SK-N-SH (cell line): Measurements from ENCODE around the gene ASTN2. TPM values are rescaled to one million over a fixed set of nuclear protein-coding genes. Genes with fewer than 3 reads are reported as not detected.

ENCODE experiments used
- CTCF ChIA-PET: fragments of 300-600, 350-600 bp; formaldehyde crosslinking; extraction: SDS; loops from one replicate; lab custom pipeline; 2021; lab: Yijun Ruan, JAX
- POLR2A ChIA-PET: fragments of 350-600 bp; sonication (Branson Sonifier 250); formaldehyde crosslinking; extraction: SDS; loops from one replicate; lab custom pipeline; 2020; ENCODE audit warnings: antibody characterized with exemption, inconsistent platforms; lab: Yijun Ruan, JAX
- DNase-seq: peaks from one replicate; pipeline ENCODE4 v3.0.0; 2012
- H2AFZ ChIP-seq: fragments of 200-600 bp; sonication (generic); 2 replicates; pipeline ENCODE4 v1.8.1; 2016; ENCODE audit warnings: antibody characterized with exemption, mild to moderate bottlenecking, low read depth
- H3F3A ChIP-seq: fragments of 200-600 bp; sonication (generic); replicated peaks from 2 replicates; pipeline ENCODE3; 2016; ENCODE audit warnings: antibody characterized with exemption, mild to moderate bottlenecking; ENCODE audit not compliant: insufficient read depth
- H3K27ac ChIP-seq, 2 experiments: fragments of 200-500 bp in 1 of 2; fragments of 200-600 bp in 1 of 2; sonication (Bioruptor generic) in 1 of 2; sonication (generic), shearing (Covaris generic) in 1 of 2; 2 replicates each; pipeline versions ENCODE4 v1.5.1 to v1.6.1; 2014 to 2016; ENCODE audit warnings: low read depth in 2 of 2, inconsistent platforms in 1 of 2, low read length in 1 of 2, mild to moderate bottlenecking in 1 of 2, mixed read lengths in 1 of 2
- H3K27me3 ChIP-seq: fragments of 200-600 bp; sonication (generic), shearing (Covaris generic); 2 replicates; pipeline ENCODE4 v1.6.1; 2016; ENCODE audit warnings: mixed run types; ENCODE audit not compliant: insufficient read depth
- H3K36me3 ChIP-seq, 2 experiments: fragments of 200-500 bp in 1 of 2; fragments of 200-600 bp in 1 of 2; sonication (Bioruptor generic) in 1 of 2; sonication (generic) in 1 of 2; replicated peaks in 1 of 2; 2 replicates each; pipeline versions ENCODE3 to v1.5.1; 2014 to 2016; ENCODE audit warnings: low read length in 1 of 2, mild to moderate bottlenecking in 1 of 2; ENCODE audit not compliant: insufficient read depth in 2 of 2, control insufficient read depth in 1 of 2
- H3K4me1 ChIP-seq, 2 experiments: fragments of 200-500 bp in 1 of 2; fragments of 200-600 bp in 1 of 2; sonication (Bioruptor generic) in 1 of 2; sonication (generic), shearing (Covaris generic) in 1 of 2; 2 replicates each; pipeline versions ENCODE4 v1.5.1 to v1.6.1; 2014 to 2016; ENCODE audit warnings: low read depth in 1 of 2, low read length in 1 of 2, mixed run types in 1 of 2; ENCODE audit not compliant: insufficient read depth in 2 of 2, control insufficient read depth in 1 of 2
- H3K4me2 ChIP-seq: fragments of 200-600 bp; sonication (generic), shearing (Covaris generic); 2 replicates; pipeline ENCODE4 v1.6.1; 2017; ENCODE audit warnings: mixed run types
- H3K4me3 ChIP-seq, 2 experiments: fragments of 200-500 bp in 1 of 2; fragments of 200-600 bp in 1 of 2; sonication (Bioruptor generic) in 1 of 2; sonication (generic), shearing (Covaris generic) in 1 of 2; 2 replicates each; pipeline versions ENCODE4 v1.5.1 to v1.8.1; 2014 to 2016; ENCODE audit warnings: low read depth in 2 of 2, inconsistent platforms in 1 of 2, low read length in 1 of 2, mild to moderate bottlenecking in 1 of 2, mixed read lengths in 1 of 2, moderate library complexity in 1 of 2
- H3K79me2 ChIP-seq: fragments of 200-600 bp; sonication (generic); 2 replicates; pipeline ENCODE4 v1.8.1; 2017; ENCODE audit warnings: mild to moderate bottlenecking; ENCODE audit not compliant: insufficient read depth
- H3K9ac ChIP-seq: fragments of 200-600 bp; sonication (generic); 2 replicates; pipeline ENCODE4 v1.6.1; 2017; ENCODE audit warnings: mixed run types
- H3K9me2 ChIP-seq: fragments of 200-600 bp; sonication (generic); 2 replicates; pipeline ENCODE4 v1.6.1; 2017; ENCODE audit warnings: mixed run types
- H3K9me3 ChIP-seq: fragments of 200-600 bp; sonication (generic); 2 replicates; pipeline ENCODE4 v1.6.1; 2017; ENCODE audit warnings: mixed run types, mild to moderate bottlenecking, moderate library complexity
- H4K20me1 ChIP-seq: fragments of 200-600 bp; sonication (generic); 2 replicates; pipeline ENCODE4 v1.6.1; 2017; ENCODE audit warnings: mild to moderate bottlenecking, mixed run types; ENCODE audit not compliant: insufficient read depth
- CTCF ChIP-seq: fragments of 200-600 bp; sonication (generic); IDR thresholded peaks from 2 replicates; pipeline ENCODE4 v1.6.1; 2017; ENCODE audit warnings: antibody characterized with exemption, mild to moderate bottlenecking, moderate library complexity
- EP300 ChIP-seq, 2 experiments: IDR thresholded peaks; 2 replicates each; pipeline versions ENCODE4 v1.4.0 to v1.6.1; 2012; ENCODE audit warnings: borderline replicate concordance in 1 of 2, low read depth in 1 of 2, low read length in 1 of 2
- FOSL2 ChIP-seq: IDR thresholded peaks from 2 replicates; pipeline ENCODE4 v1.4.0; 2012; ENCODE audit warnings: low read depth, mild to moderate bottlenecking, moderate library complexity, borderline replicate concordance
- GABPA ChIP-seq: IDR thresholded peaks from 2 replicates; pipeline ENCODE4 v1.4.0; 2012; ENCODE audit warnings: low read depth, mild to moderate bottlenecking
- IRF3 ChIP-seq: fragments of 150-350 bp; IDR thresholded peaks from 2 replicates; pipeline ENCODE4 v1.6.1; 2016; ENCODE audit warnings: mild to moderate bottlenecking, low read depth, low read length
- MAX ChIP-seq: IDR thresholded peaks from 2 replicates; pipeline ENCODE4 v1.4.0; 2012; ENCODE audit warnings: low read depth
- MEF2A ChIP-seq: IDR thresholded peaks from 2 replicates; pipeline ENCODE4 v1.4.0; 2012; ENCODE audit warnings: low read depth, borderline replicate concordance
- NFIC ChIP-seq: IDR thresholded peaks from 2 replicates; pipeline ENCODE4 v1.4.0; 2012; ENCODE audit warnings: borderline replicate concordance
- NRF1 ChIP-seq: IDR thresholded peaks from 2 replicates; pipeline ENCODE4 v1.6.1; 2012; ENCODE audit warnings: low read depth, mild to moderate bottlenecking, low read length
- RCOR1 ChIP-seq: fragments of 150-350 bp; IDR thresholded peaks from 2 replicates; pipeline ENCODE4 v1.6.1; 2017; ENCODE audit warnings: antibody characterized with exemption, low read length
- SIN3A ChIP-seq: IDR thresholded peaks from 2 replicates; pipeline ENCODE4 v1.6.1; 2012; ENCODE audit warnings: low read depth, mild to moderate bottlenecking, low read length, moderate library complexity, borderline replicate concordance
- SMC3 ChIP-seq: IDR thresholded peaks from 2 replicates; pipeline ENCODE4 v1.6.1; 2012; ENCODE audit warnings: low read depth, low read length, improper control_type of control experiment
- TAF1 ChIP-seq: IDR thresholded peaks from 2 replicates; pipeline ENCODE4 v1.6.1; 2012; ENCODE audit warnings: low read depth, mild to moderate bottlenecking, low read length, moderate library complexity, borderline replicate concordance
- TCF12 ChIP-seq: IDR thresholded peaks from 2 replicates; pipeline ENCODE4 v1.4.0; 2012
- TEAD4 ChIP-seq: IDR thresholded peaks from 2 replicates; pipeline ENCODE4 v1.4.0; 2012; ENCODE audit warnings: mild to moderate bottlenecking, borderline replicate concordance; ENCODE audit not compliant: insufficient read depth
- USF1 ChIP-seq: IDR thresholded peaks from 2 replicates; pipeline ENCODE4 v1.4.0; 2012; ENCODE audit warnings: low read depth, borderline replicate concordance
- USF2 ChIP-seq: fragments of 150-350 bp; IDR thresholded peaks from 2 replicates; pipeline ENCODE4 v1.6.1; 2017; ENCODE audit warnings: antibody characterized with exemption, low read length, low read depth, borderline replicate concordance
- ZBTB33 ChIP-seq: IDR thresholded peaks from 2 replicates; pipeline ENCODE4 v1.4.0; 2012; ENCODE audit warnings: low read depth, borderline replicate concordance
- WGBS: methylation state at CpG from one replicate; pipeline ENCODE4 v1.1.6; 2017; ENCODE audit warnings: low lambda C conversion rate; 5-methylcytosine and 5-hydroxymethylcytosine counted together
- polyA plus RNA-seq, 3 experiments: library from polyadenylated mRNA; depleted of rRNA; stranded (reverse); fragments of >200 nt; gene quantifications; 2 replicates each; pipeline ENCODE4 v1.2.3, GENCODE V29; 2012

Gene ASTN2
- polyA plus RNA-seq, 1 of the 3 experiments (the other 2 are of a cell fraction) = 6.6 TPM

GRCh38 chr9:117083559-117083958 is 331.3 kb downstream of the ASTN2 start:
- no peak for DNase-seq
- Histone ChIP-seq H3K36me3 (no peaks in the 10 kb centered on the region), H3F3A (no peaks in the 10 kb centered on the region), H3K4me2 (no peak overlapping the region), H2AFZ (no peak overlapping the region), H3K79me2 (no peaks in the 10 kb centered on the region), H3K27ac (no peak overlapping the region; a peak in 1 of 4 replicates), H3K9me3 (no peaks in the 10 kb centered on the region), H3K4me1 (peaks cover 0 to 21% of the 10 kb centered on the region in 2 experiments; a peak in 2 of 4 replicates), H4K20me1 (no peaks in the 10 kb centered on the region), H3K9me2 (no peaks in the 10 kb centered on the region), H3K4me3 (no peak overlapping the region), H3K27me3 (no peaks in the 10 kb centered on the region), H3K9ac (no peak overlapping the region)
- WGBS = 49% methylated on average over 8 of the region's 8 CpGs
- TF ChIP-seq SIN3A = no peak
- TF ChIP-seq SMC3 = no peak
- no peak for TF ChIP-seq TCF12
- TF ChIP-seq TAF1 = no peak
- TF ChIP-seq FOSL2 = no peak
- no peak for TF ChIP-seq CTCF
- no peak for TF ChIP-seq IRF3
- no peak for TF ChIP-seq MEF2A
- TF ChIP-seq GABPA = no peak
- no peak for TF ChIP-seq MAX
- no peak for TF ChIP-seq RCOR1
- ChIA-PET POLR2A (no interaction called here), CTCF (interaction anchor here (1.0 to 1.5 kb wide), 3 partner anchors 11 to 327 kb away, joined by 3 to 4 read pairs (median 4); no protein-coding TSS in a partner anchor)

GRCh38 chr9:117081641-117082317 is 333.1 kb downstream of the ASTN2 start:
- no peaks in the 10 kb centered on the region for H4K20me1 ChIP-seq
- TF ChIP-seq TEAD4 (no peak), NRF1 (no peak), NFIC (no peak), USF1 (no peak), SIN3A (no peak), USF2 (no peak), EP300 (IDR thresholded peaks at IDR 0.05; ENCODE audit: borderline replicate concordance in 1 of 2, low read depth in 1 of 2, low read length in 1 of 2) (no peak), ZBTB33 (no peak), FOSL2 (no peak), GABPA (no peak)
- no peak overlapping the region for H2AFZ ChIP-seq
- H3K4me2 ChIP-seq = no peak overlapping the region
- H3K4me3 ChIP-seq = no peak overlapping the region
- POLR2A ChIA-PET = interaction anchor here (0.7 kb wide), 1 partner anchor 196 kb away, joined by 3 read pairs; no protein-coding TSS in a partner anchor
- CTCF ChIA-PET = interaction anchor here (0.9 kb wide), 1 partner anchor 30 kb away, joined by 3 read pairs; no protein-coding TSS in a partner anchor
- 13% methylated on average over 5 of the region's 5 CpGs for WGBS
- H3K27ac ChIP-seq = peak overlapping the region in 1 of 2 experiments; percentile 60; a peak in 2 of 4 replicates
- no peaks in the 10 kb centered on the region for H3F3A ChIP-seq
- peaks cover 0 to 31% of the 10 kb centered on the region in 2 experiments; a peak in 2 of 4 replicates for H3K4me1 ChIP-seq
- H3K9me2 ChIP-seq = no peaks in the 10 kb centered on the region
- no peaks in the 10 kb centered on the region for H3K9me3 ChIP-seq
- H3K36me3 ChIP-seq = no peaks in the 10 kb centered on the region
- peak; percentile 17 for DNase-seq
- H3K79me2 ChIP-seq = no peaks in the 10 kb centered on the region
- no peak overlapping the region for H3K9ac ChIP-seq
- no peaks in the 10 kb centered on the region for H3K27me3 ChIP-seq
